NCI-H128 (cell line): ENCODE measurements around the gene DOCK1.
"Not testable (repeated sequence)": the region's sequence is repeated elsewhere in the genome, so short reads cannot be mapped to it uniquely, and the experiment has no call there.

ENCODE experiments used
- DNase-seq: peaks from one replicate; lab custom pipeline; 2025; ENCODE audit not compliant: unreplicated experiment; lab: John Stamatoyannopoulos, UW

DOCK1 gene

GRCh38 chr10:127257395-127257794, 352.2 kb downstream of the DOCK1 start:
- DNase-seq: no peak

GRCh38 chr10:127259347-127259746, 354.1 kb downstream of the DOCK1 start:
- no peak for DNase-seq

GRCh38 chr10:127262606-127263005, 357.4 kb downstream of the DOCK1 start:
- DNase-seq: no peak

GRCh38 chr10:127265288-127265687, 360.1 kb downstream of the DOCK1 start:
- DNase-seq: no peak

- DNase-seq: no peak
Measured at GRCh38 chr10:127266431-127266830, 361.2 kb downstream of the DOCK1 start.

- no peak for DNase-seq
Measured at GRCh38 chr10:127267442-127267841, 362.2 kb downstream of the DOCK1 start.

- DNase-seq: no peak
Measured at GRCh38 chr10:127272076-127272475, 366.8 kb downstream of the DOCK1 start.

GRCh38 chr10:127275272-127275671, 370.0 kb downstream of the DOCK1 start:
- DNase-seq: no peak

- DNase-seq: no peak
Measured at GRCh38 chr10:127275793-127276450, 370.7 kb downstream of the DOCK1 start.

- DNase-seq: no peak
Measured at GRCh38 chr10:127276794-127277462, 371.7 kb downstream of the DOCK1 start.

- no peak for DNase-seq
Measured at GRCh38 chr10:127278001-127278400, 372.8 kb downstream of the DOCK1 start.

- no peak for DNase-seq
Measured at GRCh38 chr10:127279334-127279774, 374.1 kb downstream of the DOCK1 start.

- DNase-seq: no peak
Measured at GRCh38 chr10:127280446-127280845, 375.2 kb downstream of the DOCK1 start.

GRCh38 chr10:127283017-127283416, 377.8 kb downstream of the DOCK1 start:
- no peak for DNase-seq

GRCh38 chr10:127283576-127283975, 378.3 kb downstream of the DOCK1 start:
- no peak for DNase-seq

GRCh38 chr10:127290850-127291249, 385.6 kb downstream of the DOCK1 start:
- DNase-seq: no peak

- DNase-seq: no peak
Measured at GRCh38 chr10:127291329-127291728, 386.1 kb downstream of the DOCK1 start.

- DNase-seq: no peak
Measured at GRCh38 chr10:127292888-127293287, 387.7 kb downstream of the DOCK1 start.

GRCh38 chr10:127293640-127294039, 388.4 kb downstream of the DOCK1 start:
- no peak for DNase-seq

- DNase-seq: no peak
Measured at GRCh38 chr10:127296696-127297095, 391.5 kb downstream of the DOCK1 start.

- DNase-seq: no peak
Measured at GRCh38 chr10:127298381-127298780, 393.2 kb downstream of the DOCK1 start.

- not testable (repeated sequence) for DNase-seq
Measured at GRCh38 chr10:127299192-127299591, 394.0 kb downstream of the DOCK1 start.
